ENCODE results near the gene SHROOM3. TPM values are rescaled to one million over a fixed set of nuclear protein-coding genes. Genes with fewer than 3 reads are reported as not detected.

SHROOM3 gene
- total RNA-seq, 1 donor from 2014 or later: 66.6 TPM

DNA sequence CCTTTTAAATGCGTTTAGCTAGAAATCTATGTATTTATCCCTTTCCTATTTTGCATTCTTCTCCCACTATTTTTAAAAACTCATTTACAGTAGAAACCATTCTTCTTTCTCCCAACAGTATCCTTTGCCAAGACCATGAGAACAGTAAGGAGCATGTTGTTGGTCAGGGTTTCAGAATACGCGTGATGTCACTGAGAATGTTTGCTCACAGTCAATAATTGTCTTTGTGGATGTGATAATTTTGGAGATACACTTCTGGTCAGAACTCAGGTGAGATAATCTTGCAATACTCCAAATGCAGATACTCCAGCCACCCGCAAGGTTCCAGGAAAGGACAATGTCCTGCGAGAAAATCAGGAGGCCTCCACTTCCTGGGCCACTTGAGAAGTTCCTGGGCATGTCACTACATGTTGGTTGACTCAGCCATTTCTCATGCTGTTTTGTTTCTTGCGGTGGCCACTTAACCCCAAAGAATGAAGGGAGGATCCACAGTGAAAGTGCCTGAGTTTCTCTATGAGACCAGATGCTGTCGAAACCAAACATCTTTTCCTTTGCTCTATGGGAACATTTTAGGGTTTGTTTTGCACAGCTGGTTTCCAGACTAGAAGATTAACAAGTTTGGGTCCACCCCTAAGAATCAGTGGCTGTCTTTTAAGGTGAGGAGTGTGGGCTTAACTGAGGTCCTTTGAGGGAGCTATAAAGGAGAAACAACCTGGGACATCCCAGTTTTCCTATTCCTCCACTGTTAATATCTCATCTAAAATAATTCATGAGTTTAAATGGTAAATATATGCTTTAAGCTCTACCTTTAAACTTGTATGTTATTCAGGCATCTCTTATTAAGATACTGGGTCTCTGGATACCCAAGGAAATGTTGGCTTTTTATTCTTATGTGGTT is 346.9 kb downstream of the SHROOM3 start:
- DNase-seq (ENCODE audit: low read depth): peak; percentile 80

DNA sequence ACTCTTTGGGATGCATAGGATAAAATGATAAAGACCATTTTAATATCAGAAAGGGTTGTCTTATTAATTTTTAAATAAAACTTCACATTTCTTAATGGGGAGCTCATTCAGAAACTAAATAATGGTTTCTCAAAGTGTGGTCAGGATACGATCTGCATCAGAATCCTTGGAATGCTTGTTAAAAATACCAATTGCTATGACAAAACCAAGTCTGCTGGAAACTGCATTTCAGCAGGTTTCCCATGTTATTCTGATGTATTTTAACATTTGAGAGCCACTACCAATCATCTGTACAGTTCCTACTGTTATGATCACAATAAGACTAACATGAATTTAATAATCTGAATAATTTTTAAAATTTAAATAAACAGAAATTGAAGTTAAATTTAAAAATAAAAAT is 347.8 kb downstream of the SHROOM3 start:
- peak; percentile 85 for DNase-seq (ENCODE audit: low read depth)

DNA sequence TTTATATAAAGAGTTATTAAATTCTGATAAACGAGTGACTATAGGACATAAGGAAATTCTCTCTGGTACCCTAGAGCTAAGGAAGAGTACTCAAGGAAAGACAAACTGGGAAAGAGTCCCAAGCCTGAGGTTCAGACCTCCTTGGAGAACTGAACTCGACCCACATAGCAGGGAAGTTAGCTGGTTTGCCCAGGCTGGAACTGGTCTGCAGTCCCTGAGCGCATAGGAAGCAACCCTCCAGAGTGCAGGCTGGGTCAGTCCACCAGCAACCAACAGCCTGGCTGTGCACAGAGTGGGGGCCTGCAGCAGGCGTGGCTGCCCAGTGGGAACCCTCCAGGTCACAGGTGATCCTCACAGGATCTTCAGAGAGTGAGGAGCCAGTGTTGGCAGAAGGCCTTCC is 348.8 kb downstream of the SHROOM3 start:
- peak; percentile 9 for DNase-seq (ENCODE audit: low read depth)

DNA sequence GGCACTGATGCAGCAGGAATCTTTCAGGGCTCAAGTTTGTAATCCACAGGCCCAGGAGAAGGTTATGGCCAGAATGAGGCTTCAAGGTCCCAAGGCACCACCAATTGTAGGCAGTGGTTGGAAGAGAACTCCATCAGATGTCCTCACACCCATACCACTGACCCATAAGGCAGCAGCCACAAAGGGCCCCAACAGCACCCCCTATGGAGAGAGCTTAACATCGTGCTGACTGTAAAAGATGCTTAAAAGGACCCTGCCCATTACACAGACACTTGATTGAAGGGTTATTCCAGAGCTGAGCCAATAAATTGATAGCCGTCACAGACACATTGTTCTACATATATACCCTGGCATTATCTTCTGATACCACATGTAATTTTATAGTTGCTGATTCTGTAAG is 349.2 kb downstream of the SHROOM3 start:
- no peak for DNase-seq (ENCODE audit: low read depth)

DNA sequence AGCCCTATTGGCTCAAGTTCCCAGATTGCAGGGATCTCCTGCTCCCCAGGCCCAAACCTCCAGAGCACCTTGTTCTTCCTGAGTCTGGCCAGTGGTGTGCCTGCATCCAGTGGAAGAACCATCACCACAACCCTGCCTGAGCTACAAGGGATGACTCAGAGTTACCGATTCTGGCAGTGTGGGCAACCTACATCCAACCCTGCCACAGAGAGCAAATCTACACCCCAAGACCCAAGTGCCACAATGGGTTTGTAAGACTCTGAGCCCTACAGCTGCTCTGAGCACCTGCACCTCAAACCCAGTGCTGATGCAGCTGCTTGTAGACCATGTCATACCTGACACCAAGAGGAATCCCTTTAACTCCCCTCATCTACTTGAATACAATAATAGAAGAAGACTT is 352.9 kb downstream of the SHROOM3 start:
- DNase-seq (ENCODE audit: low read depth): no peak

DNA sequence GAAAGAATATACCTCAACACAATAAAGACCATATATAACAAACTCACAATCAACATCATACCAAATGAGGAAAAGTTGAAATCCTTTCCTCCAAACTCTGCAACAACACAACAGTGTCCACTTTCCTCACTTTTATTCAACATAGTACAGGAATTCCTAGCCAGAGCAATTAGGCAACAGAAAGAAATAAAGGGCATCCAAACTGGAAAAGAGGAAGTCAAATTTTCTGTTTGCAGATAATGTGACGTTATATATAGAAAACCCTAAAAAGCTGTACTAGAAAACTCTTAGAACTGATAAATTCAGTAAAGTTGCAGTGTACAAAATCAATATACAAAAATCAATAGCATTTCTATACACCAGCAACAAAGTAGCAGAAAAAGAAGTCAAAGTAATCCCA is 355.3 kb downstream of the SHROOM3 start:
- DNase-seq (ENCODE audit: low read depth): no peak

DNA sequence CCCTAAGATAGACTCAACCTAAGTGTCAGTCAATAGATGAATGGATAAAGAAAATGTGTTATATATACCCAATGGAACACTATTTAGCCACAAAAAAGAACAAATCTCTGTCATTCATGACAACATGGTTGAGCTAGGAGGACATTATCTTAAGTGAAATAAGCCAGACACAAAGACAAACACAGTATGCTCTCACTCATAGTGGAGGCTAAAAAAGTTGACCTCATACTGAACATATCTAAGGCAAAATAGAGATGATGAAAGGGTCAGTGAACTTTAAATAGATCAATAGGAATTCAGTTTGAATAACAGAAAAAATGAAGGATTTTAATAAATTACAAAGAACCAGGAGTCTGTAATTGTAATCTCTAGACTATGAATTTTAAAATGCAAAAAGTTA is 356.4 kb downstream of the SHROOM3 start:
- no peak for DNase-seq (ENCODE audit: low read depth)

DNA sequence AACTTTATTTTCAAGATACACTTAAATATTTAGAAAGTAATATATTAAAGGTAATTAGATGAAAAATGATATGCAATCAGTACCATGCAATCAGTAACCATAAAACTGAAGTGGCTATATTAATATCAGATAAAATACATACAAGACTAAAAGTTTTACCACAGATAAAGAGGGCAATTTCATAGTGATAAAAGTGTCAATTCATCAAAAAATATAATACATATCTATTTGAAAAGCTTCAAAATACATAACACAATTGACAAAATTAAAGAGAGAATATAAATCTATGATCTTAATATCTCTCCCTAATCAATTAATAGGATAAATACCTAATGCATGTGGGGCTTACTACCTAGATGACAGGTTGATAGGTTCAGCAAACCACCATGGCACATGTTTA is 357.4 kb downstream of the SHROOM3 start:
- no peak for DNase-seq (ENCODE audit: low read depth)

DNA sequence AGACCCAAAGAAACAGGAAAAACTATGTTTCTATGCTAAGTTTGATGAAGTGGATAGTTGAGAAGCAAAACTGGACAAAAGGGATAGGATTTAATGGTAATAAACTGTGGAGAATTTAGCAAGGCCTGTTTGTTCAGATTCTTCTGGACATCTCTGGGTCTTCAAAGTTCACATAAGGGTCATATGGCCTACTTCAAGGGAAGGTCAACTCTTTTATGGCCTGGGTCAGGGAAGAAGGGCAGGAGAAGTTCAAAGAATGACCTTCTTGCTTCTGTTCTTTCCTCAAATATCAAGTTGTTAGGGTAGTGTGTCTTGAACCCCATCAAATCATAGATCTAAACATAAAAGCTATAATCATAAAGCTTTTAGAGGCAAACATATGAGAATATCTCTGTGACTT is 360.2 kb downstream of the SHROOM3 start:
- no peak for DNase-seq (ENCODE audit: low read depth)

DNA sequence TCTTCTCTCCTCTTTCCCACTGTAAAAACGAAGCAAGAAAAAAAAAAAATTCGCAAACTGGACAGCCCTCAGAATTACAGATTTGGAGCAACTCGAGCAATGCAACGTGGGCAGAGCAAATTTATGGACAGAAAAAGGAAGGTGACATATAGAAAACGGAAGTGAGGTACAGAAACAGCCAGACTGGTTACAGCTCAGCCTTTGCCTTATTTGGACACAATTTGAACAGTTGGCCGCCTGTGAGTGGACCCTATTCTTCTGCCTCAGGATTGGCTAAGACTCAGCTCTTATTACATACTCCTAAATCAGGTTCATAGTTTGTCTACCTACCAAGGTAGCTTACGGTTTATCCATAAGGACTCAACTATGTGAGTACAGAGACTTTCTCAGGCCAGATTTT is 364.1 kb downstream of the SHROOM3 start:
- no peak for DNase-seq (ENCODE audit: low read depth)

DNA sequence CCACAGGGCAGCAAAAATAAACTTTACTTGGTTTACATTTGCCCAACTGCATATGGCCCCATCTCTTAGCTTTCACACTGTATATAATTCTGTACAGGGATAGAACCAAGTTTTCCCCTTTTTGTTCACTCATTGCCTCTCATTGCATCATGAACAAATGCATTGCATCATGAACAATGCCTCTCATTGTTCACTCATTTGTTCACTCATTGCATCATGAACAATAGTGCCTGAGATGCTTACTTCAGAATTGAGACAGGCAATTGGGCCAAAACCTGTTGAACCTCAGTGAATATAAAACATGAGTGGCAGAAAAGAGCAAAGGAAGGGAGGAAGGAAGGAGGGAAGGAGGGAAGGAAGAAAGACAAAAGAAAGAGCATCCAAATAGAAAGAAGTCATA is 364.7 kb downstream of the SHROOM3 start:
- DNase-seq (ENCODE audit: low read depth): no peak

DNA sequence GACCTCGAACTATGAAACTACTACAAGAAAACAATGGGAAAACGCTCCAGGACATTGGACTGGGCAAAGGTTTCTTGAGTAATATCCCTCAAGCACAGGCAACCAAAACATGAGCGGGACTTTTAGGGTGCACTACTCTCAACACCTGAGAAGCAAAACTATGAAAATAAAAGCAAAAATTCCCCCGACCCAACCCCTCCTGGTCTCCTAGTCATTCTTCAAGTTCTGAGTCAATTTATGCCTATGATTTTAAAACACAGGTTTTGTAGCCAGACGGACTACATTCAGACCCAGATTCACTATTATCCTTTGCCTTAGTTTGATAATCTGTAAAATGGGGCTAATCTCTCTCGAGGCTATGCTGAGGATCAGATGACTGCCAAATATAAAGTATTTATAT is 365.9 kb downstream of the SHROOM3 start:
- no peak for DNase-seq (ENCODE audit: low read depth)

DNA sequence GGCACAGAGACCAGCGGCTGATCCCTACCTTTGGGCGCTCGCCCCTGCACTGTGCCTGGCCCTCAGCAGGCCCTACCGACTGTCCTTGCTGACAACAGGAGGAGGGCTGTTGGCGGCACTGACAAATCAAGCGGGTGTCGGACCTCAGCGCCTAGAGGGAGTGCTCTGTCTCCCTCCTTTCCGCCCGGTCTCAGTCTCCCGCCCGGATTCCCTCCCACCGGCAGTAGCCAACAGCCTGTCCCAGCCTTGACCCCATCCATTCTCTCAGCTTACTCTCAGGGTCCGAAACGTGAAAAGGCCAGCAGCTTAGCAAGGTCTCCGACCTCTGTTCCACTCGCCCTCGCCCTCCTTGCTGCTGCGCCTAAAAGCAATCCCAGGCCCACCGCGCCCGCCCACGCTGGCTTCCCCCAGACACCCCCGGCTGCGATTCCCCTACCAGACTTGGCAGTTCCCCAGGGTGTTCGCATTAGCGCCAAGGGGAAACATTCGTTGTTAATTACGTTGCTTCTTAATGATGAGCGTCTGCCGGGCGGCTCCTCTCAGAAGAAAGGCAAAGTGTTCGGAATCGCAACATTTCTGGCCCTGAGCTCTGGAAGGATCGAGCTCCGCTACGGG is 366.7 kb downstream of the SHROOM3 start:
- no peak for DNase-seq (ENCODE audit: low read depth)

DNA sequence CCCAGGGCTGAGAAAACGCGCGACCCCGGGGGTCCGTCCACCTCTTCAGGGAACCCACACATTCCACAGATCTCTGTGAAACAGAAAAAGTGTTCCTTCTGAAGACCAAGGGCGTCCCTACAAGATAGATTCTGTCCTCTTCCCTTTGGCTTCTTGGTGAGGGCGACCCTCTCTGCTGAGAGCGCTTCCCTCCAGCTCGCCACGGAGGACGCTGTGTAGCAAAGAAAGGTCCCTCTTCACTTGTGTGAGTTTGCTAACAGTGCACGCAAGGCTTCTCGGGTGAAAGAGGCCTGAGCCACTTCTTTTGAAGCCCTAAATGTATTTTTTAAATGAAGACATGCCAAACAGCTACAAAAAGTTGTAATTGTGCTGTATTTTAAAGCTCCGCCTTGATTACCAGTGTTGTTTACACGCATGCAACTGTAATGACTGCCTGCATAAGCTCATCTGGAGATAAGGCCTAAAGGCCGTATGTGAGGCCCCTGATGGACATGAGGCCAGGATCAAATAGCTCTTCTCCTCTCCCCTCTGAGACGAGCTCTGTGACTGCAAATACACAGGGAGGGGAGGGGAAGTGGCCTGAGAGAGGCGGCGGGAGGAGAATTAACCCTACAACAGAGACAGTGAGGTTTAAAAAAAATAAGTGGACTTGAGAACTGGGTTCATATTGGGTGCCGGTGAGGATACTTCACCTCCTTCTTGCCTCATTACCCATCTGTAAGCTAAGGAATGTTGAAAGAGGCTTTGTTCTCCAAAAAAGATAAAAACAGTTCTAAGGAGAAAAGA is 367.4 kb downstream of the SHROOM3 start:
- DNase-seq (ENCODE audit: low read depth): peak; percentile 78

DNA sequence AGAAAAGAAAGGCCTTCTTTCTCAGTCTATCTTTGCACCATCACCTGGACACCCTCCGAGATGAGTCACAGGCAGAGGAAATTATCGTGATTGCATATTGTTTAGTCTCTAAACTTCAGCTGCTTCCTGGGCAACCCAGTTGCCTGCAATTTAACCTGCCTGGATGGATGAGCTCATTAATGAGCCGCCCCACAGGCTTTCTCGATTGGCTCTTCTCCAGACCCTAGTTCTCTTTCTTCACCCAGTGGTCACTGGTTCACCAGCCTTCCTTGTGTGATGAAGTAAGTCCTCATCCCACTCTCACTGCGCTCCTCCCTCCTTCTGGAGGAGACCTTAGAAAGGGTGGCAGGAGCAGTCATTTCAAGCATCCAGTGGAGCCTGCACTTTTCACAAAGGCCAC is 368.5 kb downstream of the SHROOM3 start:
- peak; percentile 82 for DNase-seq (ENCODE audit: low read depth)

DNA sequence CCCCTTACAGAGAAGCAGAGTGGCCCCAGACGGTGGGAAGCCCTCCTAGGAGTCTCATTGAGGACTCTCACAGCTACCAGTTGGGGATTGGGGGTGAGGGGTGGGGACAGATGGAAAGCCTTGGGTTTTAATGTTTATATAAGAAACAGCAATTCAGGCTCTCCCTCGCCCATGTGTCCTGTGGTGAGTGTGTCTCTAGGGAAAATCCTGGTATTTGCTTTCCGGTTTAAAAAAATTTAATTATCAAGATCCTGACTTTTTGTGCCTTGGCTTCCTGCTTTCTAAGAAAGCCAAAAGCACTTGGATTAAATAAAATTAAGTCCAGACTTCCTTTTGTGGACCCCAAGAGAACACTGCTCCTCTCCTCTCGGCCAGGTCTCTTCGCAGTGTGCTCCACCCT is 369.1 kb downstream of the SHROOM3 start:
- DNase-seq (ENCODE audit: low read depth): no peak

DNA sequence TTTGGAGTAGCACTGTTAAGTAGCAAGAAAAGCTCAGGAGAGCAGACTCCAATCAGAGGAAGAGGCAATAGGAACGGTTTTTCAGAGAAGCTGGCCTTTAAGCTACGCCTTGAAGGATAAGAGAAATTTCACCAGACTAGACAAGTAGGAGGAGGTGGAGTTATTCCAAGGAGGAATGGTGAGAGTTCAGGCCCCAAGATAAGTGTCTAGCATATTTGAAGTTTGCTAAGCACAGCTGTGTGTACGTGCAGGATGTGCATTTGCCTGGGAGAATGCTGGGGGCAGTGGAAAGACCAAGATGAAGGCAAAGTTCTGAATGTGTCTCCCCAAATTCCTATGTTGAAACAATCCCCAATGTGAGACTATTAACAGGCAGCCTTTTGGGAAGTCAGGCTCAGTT is 371.3 kb downstream of the SHROOM3 start:
- DNase-seq (ENCODE audit: low read depth): no peak

DNA sequence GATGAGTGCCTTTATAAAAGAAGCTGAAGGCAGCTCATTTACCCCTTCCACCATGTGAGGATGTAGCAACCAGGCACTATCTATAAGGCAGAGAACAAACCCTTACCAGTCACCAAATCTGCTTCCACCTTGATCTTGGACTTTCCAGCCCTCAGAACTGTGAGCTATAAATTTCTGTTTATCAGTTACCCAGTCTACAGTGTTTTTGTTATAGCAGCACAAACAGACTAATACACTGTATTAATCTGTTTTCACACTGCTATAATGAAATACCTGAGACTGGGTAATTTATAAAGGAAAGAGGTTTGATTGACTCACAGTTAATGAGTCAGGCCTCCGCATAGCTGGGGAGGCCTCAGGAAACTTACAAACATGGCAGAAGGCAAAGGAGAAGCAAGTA is 371.7 kb downstream of the SHROOM3 start:
- no peak for DNase-seq (ENCODE audit: low read depth)

DNA sequence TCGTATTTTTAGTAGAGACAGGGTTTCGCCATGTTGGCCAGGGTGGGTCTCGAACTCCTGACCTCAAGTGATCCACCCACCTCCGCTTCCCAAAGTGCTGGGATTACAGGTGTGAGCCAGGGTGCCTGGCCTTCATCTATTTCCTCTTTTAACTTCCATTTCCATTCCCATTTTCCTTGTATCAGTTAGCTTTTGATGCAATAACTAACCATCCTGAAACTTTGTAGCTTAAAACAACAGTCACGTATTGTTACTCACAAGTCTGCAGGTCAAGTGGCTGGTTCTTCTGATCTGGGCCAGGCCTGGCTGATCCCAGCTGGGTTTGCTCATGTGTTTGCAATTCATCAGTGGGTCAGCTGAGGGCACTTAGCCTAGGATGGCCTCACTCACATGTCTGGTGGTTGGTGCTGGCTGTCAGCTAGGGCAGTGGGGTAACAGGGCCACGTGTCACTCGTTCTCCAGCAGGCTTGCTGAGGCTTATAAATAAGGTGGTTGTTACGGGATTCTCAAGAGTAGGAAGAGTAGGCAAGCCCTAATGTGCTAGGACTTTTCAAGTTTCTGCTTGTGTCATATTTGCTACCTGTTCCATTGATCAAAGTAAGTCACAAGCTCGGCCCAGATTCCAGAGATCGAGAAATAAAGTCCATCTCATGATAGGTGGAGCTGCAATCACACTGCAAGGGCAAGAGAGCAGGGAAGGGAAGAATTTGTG is 374.7 kb downstream of the SHROOM3 start:
- peak; percentile 91 for DNase-seq (ENCODE audit: low read depth)

DNA sequence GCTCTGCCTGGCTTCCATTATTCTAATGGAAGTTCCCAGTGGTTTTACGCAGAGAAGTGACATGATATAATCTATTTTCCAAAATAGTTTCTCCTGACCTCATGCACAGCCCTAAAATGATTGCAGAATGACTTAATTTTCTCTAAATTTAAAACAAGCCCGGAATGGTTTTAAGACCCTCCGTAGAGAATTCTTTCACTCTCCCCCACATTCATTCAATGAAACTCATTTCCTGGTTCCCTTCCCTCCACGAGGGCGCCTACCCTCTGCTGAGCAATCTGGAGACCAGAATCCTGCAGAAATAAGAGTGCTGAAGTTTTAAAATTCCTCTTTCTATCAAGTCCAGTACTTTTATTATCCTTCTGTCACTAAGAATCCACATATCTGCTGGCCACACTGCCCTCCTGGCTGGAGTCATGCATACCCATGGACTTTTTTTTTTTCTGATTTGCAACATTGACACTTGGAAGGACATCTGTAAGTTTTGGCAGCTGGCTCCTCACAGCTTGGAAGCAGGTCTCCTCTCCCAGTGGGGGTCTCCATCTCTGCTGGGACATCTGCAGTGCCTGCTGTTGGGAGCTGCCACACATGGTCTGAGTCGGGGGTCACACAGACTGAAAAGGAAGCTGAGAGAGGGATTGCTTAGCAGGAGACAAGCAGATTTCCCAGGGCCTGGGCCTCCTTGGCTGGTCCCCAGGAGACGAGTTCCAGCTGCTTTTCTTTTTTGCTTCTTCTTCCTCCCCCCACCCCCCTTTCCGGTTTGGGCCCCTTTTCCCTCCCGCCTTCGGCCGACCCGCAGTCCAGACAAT is 376.8 kb downstream of the SHROOM3 start:
- no peak for DNase-seq (ENCODE audit: low read depth)

DNA sequence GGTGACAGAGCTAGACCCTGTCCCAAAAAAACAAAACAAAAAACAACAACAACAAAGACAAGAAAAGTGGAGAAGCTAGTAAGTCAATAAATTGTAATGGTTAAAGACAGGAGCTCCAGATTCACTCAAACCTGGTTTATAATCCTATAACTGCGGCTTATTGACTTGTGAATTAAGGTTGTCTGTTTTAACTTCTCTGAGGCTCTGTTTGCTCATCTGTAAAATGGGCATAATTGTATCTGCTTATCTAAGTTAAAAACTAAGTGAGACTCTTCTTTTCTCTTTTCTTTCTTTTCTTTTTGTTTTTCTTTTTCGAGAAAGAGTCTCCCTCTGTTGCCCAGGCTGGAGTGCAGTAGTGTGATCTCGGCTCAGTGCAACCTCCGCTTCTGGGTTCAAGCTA is 378.0 kb downstream of the SHROOM3 start:
- DNase-seq (ENCODE audit: low read depth): no peak
